ENCODE measurements around the gene DNAH3.

The DNAH3 gene

GRCh38 chr16:21169249-21169981, 18.8 kb upstream of the DNAH3 start:
- H3K4me3 ChIP-seq (ENCODE audit: low read length) = no peak overlapping the region
- no peaks in the 10 kb centered on the region for H3K27me3 ChIP-seq (ENCODE audit: control insufficient read depth, insufficient read depth, low read length)
- no peaks in the 10 kb centered on the region for H3K9me3 ChIP-seq (ENCODE audit: control insufficient read depth, insufficient read depth, low read length)
- WGBS (ENCODE audit: insufficient coverage, insufficient read length) = no CpG with 5 or more reads among the region's 5 CpGs
- no peak for DNase-seq (ENCODE audit: low read depth, low spot score)
- H3K36me3 ChIP-seq (ENCODE audit: control insufficient read depth, insufficient read depth, low read length) = peaks cover 16% of the 10 kb centered on the region; the same call in 1 of the 2 replicates
- H3K4me1 ChIP-seq (ENCODE audit: control insufficient read depth, insufficient read depth, low read length) = no peaks in the 10 kb centered on the region
- H3K27ac ChIP-seq (ENCODE audit: low read length) = no peak overlapping the region

GRCh38 chr16:21167929-21168602, 17.4 kb upstream of the DNAH3 start:
- H3K27ac ChIP-seq (ENCODE audit: low read length) = no peak overlapping the region
- H3K9me3 ChIP-seq (ENCODE audit: control insufficient read depth, insufficient read depth, low read length) = no peaks in the 10 kb centered on the region
- H3K4me3 ChIP-seq (ENCODE audit: low read length) = no peak overlapping the region
- no peaks in the 10 kb centered on the region for H3K27me3 ChIP-seq (ENCODE audit: control insufficient read depth, insufficient read depth, low read length)
- no peaks in the 10 kb centered on the region for H3K4me1 ChIP-seq (ENCODE audit: control insufficient read depth, insufficient read depth, low read length)
- no CpG with 5 or more reads among the region's 12 CpGs for whole genome bisulfite sequencing (ENCODE audit: insufficient coverage, insufficient read length)
- peaks cover 18% of the 10 kb centered on the region; the same call in 1 of the 2 replicates for H3K36me3 ChIP-seq (ENCODE audit: control insufficient read depth, insufficient read depth, low read length)
- no peak for DNase-seq (ENCODE audit: low read depth, low spot score)

DNA sequence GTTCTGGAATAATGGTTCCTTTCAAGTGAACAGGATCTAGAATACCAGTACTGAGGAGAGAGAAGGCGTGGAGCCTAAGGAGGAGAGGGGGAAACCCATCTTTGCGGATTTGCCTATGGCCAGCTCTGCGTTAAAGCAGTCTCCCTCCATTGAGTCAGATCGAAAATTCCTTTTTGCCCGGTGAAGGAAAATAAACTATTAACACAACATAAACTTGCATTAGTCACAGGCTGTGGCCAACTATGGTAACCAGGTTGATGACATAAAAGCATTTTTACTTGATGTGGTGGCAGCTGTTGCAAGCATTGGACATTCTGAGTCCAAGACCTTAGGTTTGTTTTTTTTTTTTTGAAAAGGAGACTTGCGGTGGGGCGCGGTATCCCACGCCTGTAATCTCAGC, 16.7 kb upstream of the DNAH3 start:
- H3K36me3 ChIP-seq (ENCODE audit: control insufficient read depth, insufficient read depth, low read length) = peaks cover 20% of the 10 kb centered on the region; the same call in 1 of the 2 replicates
- WGBS (ENCODE audit: insufficient coverage, insufficient read length) = no CpG with 5 or more reads among the region's 9 CpGs
- H3K9me3 ChIP-seq (ENCODE audit: control insufficient read depth, insufficient read depth, low read length) = no peaks in the 10 kb centered on the region
- H3K27me3 ChIP-seq (ENCODE audit: control insufficient read depth, insufficient read depth, low read length) = no peaks in the 10 kb centered on the region
- no peak for DNase-seq (ENCODE audit: low read depth, low spot score)
- no peak overlapping the region for H3K4me3 ChIP-seq (ENCODE audit: low read length)
- H3K27ac ChIP-seq (ENCODE audit: low read length) = no peak overlapping the region
- H3K4me1 ChIP-seq (ENCODE audit: control insufficient read depth, insufficient read depth, low read length) = no peaks in the 10 kb centered on the region

DNA sequence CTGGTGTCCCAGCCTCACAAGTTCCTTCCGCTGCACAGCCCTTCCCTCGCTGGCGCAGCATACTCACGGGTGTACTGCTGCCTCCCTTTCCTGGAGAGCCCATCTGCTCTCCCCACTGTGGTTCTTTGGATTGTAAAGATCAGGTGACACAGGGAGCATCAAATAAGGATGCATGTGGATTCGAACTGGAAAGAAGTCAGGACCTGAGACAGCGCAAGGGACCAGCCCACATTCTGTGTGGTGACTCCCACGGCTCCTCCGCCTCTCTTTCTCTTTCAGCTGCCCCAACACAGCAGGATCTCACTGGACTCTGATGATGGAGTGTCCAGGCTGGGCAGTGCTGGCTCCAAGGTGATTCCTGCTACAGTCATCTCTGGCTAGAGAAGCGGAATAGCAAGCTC, 15.9 kb upstream of the DNAH3 start:
- Histone ChIP-seq H3K9me3 (ENCODE audit: control insufficient read depth, insufficient read depth, low read length) (no peaks in the 10 kb centered on the region), H3K4me1 (ENCODE audit: control insufficient read depth, insufficient read depth, low read length) (no peaks in the 10 kb centered on the region), H3K36me3 (ENCODE audit: control insufficient read depth, insufficient read depth, low read length) (peaks cover 20% of the 10 kb centered on the region; the same call in 1 of the 2 replicates), H3K27ac (ENCODE audit: low read length) (no peak overlapping the region), H3K4me3 (ENCODE audit: low read length) (no peak overlapping the region), H3K27me3 (ENCODE audit: control insufficient read depth, insufficient read depth, low read length) (no peaks in the 10 kb centered on the region)
- WGBS (ENCODE audit: insufficient coverage, insufficient read length) = no CpG with 5 or more reads among the region's 9 CpGs
- no peak for DNase-seq (ENCODE audit: low read depth, low spot score)

GRCh38 chr16:21164521-21165168, 14.0 kb upstream of the DNAH3 start:
- DNase-seq (ENCODE audit: low read depth, low spot score) = no peak
- no CpG with 5 or more reads among the region's 7 CpGs for WGBS (ENCODE audit: insufficient coverage, insufficient read length)
- Histone ChIP-seq H3K27me3 (ENCODE audit: control insufficient read depth, insufficient read depth, low read length) (no peaks in the 10 kb centered on the region), H3K4me1 (ENCODE audit: control insufficient read depth, insufficient read depth, low read length) (no peaks in the 10 kb centered on the region), H3K36me3 (ENCODE audit: control insufficient read depth, insufficient read depth, low read length) (peaks cover 17% of the 10 kb centered on the region; the same call in 1 of the 2 replicates), H3K27ac (ENCODE audit: low read length) (no peak overlapping the region), H3K9me3 (ENCODE audit: control insufficient read depth, insufficient read depth, low read length) (no peaks in the 10 kb centered on the region), H3K4me3 (ENCODE audit: low read length) (no peak overlapping the region)

DNA sequence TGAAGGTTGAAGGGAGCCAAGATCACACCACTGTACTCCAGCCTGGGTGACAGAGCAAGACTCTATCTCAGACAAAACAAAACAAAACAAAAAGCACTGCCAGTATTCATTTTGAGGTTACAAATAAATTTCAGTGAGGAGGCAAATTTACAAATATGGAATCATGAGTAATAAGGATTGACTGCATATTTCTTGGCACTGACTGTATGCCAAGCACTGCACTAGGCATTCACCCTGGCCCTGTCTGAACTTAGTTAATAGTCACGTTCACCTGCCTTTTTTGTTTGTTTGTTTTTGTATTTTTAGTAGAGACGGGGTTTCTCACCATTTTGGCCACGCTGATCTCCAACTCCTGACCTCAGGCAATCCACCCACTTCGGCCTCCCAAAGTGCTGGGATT, 12.9 kb upstream of the DNAH3 start:
- no peak overlapping the region for H3K27ac ChIP-seq (ENCODE audit: low read length)
- H3K4me3 ChIP-seq (ENCODE audit: low read length) = no peak overlapping the region
- H3K27me3 ChIP-seq (ENCODE audit: control insufficient read depth, insufficient read depth, low read length) = no peaks in the 10 kb centered on the region
- H3K9me3 ChIP-seq (ENCODE audit: control insufficient read depth, insufficient read depth, low read length) = no peaks in the 10 kb centered on the region
- peaks cover 17% of the 10 kb centered on the region; the same call in 1 of the 2 replicates for H3K36me3 ChIP-seq (ENCODE audit: control insufficient read depth, insufficient read depth, low read length)
- no peak for DNase-seq (ENCODE audit: low read depth, low spot score)
- no CpG with 5 or more reads among the region's 4 CpGs for WGBS (ENCODE audit: insufficient coverage, insufficient read length)
- H3K4me1 ChIP-seq (ENCODE audit: control insufficient read depth, insufficient read depth, low read length) = no peaks in the 10 kb centered on the region

GRCh38 chr16:21162661-21163151, 12.1 kb upstream of the DNAH3 start:
- no peak for DNase-seq (ENCODE audit: low read depth, low spot score)
- Histone ChIP-seq H3K36me3 (ENCODE audit: control insufficient read depth, insufficient read depth, low read length) (peaks cover 17% of the 10 kb centered on the region; the same call in 1 of the 2 replicates), H3K9me3 (ENCODE audit: control insufficient read depth, insufficient read depth, low read length) (no peaks in the 10 kb centered on the region), H3K4me1 (ENCODE audit: control insufficient read depth, insufficient read depth, low read length) (no peaks in the 10 kb centered on the region), H3K27me3 (ENCODE audit: control insufficient read depth, insufficient read depth, low read length) (no peaks in the 10 kb centered on the region), H3K27ac (ENCODE audit: low read length) (no peak overlapping the region), H3K4me3 (ENCODE audit: low read length) (no peak overlapping the region)
- no CpG with 5 or more reads among the region's 7 CpGs for WGBS (ENCODE audit: insufficient coverage, insufficient read length)

DNA sequence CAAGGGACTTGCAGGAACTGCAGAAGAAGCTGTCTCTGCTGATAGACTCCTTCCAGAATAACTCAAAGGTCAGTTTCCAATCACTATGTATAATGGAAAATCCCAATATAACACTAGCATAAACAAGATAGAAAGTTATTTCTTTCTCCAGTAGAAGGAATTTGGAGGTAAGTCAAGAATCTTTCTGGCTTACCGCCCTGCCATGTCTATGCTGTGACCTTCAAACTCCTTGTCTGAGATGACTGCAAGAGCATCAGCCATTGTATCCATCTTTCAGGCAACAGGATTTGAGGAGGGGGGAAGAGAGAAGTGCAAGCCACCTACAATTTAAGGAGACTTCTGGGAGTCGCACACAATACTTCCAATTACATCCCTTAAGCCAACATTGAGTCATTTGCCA, 10.6 kb upstream of the DNAH3 start:
- no peaks in the 10 kb centered on the region for H3K4me1 ChIP-seq (ENCODE audit: control insufficient read depth, insufficient read depth, low read length)
- no peaks in the 10 kb centered on the region for H3K9me3 ChIP-seq (ENCODE audit: control insufficient read depth, insufficient read depth, low read length)
- H3K36me3 ChIP-seq (ENCODE audit: control insufficient read depth, insufficient read depth, low read length) = peaks cover 11% of the 10 kb centered on the region; the same call in 1 of the 2 replicates
- no peak overlapping the region for H3K4me3 ChIP-seq (ENCODE audit: low read length)
- DNase-seq (ENCODE audit: low read depth, low spot score) = no peak
- no CpG with 5 or more reads among the region's 2 CpGs for WGBS (ENCODE audit: insufficient coverage, insufficient read length)
- no peaks in the 10 kb centered on the region for H3K27me3 ChIP-seq (ENCODE audit: control insufficient read depth, insufficient read depth, low read length)
- no peak overlapping the region for H3K27ac ChIP-seq (ENCODE audit: low read length)

DNA sequence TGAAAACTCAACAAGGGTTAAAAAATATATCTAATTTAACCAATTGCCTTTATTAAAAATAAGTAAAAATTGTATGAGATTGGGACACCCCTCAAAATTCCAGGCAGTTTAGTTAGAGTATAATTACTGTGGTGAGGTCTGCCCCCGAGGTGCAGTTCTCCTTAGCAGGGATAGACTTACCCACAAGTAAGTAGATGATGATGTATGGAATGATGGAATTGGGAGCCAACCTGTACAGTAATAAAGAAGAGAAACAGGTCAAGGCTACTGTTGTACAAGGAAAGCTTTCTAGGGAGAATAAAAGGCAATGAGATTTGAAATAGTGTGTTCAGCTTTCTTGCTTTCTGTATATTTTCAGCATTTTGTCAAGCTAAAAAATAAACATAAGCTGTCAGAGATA, 9.6 kb upstream of the DNAH3 start:
- H3K36me3 ChIP-seq (ENCODE audit: control insufficient read depth, insufficient read depth, low read length) = peaks cover 11% of the 10 kb centered on the region; the same call in 1 of the 2 replicates
- H3K27ac ChIP-seq (ENCODE audit: low read length) = no peak overlapping the region
- no peak overlapping the region for H3K4me3 ChIP-seq (ENCODE audit: low read length)
- no peak for DNase-seq (ENCODE audit: low read depth, low spot score)
- no peaks in the 10 kb centered on the region for H3K9me3 ChIP-seq (ENCODE audit: control insufficient read depth, insufficient read depth, low read length)
- no CpG with 5 or more reads among the region's 1 CpG for WGBS (ENCODE audit: insufficient coverage, insufficient read length)
- no peaks in the 10 kb centered on the region for H3K4me1 ChIP-seq (ENCODE audit: control insufficient read depth, insufficient read depth, low read length)
- H3K27me3 ChIP-seq (ENCODE audit: control insufficient read depth, insufficient read depth, low read length) = no peaks in the 10 kb centered on the region

DNA sequence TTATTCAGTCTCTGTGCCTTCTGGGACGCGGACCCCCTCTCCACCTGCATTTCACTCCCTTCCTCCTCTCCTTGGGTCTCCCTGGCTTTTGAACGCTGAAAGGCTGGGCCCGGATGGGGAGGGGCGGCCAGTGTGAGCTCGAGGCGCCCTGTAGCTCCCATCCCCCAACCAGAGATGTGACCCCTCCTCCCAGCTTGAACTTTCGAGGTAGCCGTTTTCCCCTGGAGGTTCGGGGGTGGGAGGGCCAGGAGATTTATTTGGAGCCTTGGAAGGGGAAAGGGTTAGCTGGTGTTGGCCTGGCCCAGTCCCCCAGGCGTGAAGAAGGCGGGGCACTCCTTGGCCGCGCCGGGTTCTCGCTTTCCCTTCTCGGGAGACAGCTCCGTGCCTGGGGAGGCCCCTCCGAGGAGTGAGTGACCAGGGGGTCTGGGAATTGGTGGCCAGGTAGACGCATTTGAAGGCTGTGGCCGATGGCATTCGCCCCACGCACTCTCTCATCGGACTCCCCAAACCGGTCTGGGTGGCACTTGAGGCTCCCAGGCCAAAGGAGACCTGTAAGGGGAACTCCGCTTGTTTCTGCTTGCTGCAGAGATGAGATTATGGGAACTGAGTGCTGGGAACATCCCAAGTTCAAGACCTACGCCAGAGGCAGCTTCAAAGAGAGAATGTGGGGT, 8.8 kb upstream of the DNAH3 start:
- WGBS (ENCODE audit: insufficient coverage, insufficient read length) = no CpG with 5 or more reads among the region's 27 CpGs
- Histone ChIP-seq H3K4me1 (ENCODE audit: control insufficient read depth, insufficient read depth, low read length) (no peaks in the 10 kb centered on the region), H3K27ac (ENCODE audit: low read length) (no peak overlapping the region), H3K4me3 (ENCODE audit: low read length) (peak overlapping the region; percentile 80; the same call in 1 of the 2 replicates), H3K36me3 (ENCODE audit: control insufficient read depth, insufficient read depth, low read length) (peaks cover 8% of the 10 kb centered on the region; the same call in 1 of the 2 replicates), H3K9me3 (ENCODE audit: control insufficient read depth, insufficient read depth, low read length) (no peaks in the 10 kb centered on the region), H3K27me3 (ENCODE audit: control insufficient read depth, insufficient read depth, low read length) (no peaks in the 10 kb centered on the region)
- no peak for DNase-seq (ENCODE audit: low read depth, low spot score)
